Fibroblast of mammary gland (primary cell): Measurements from ENCODE around the gene PCDHA13.

ENCODE experiments used
- DNase-seq: peaks from one replicate; pipeline ENCODE4 v3.0.0-alpha.2; 2010; ENCODE audit warnings: low read depth
- H3K4me3 ChIP-seq: 2 replicates; pipeline ENCODE4 v1.5.1; 2011; ENCODE audit warnings: low read depth, mild to moderate bottlenecking, low read length, moderate library complexity; ENCODE audit not compliant: control insufficient read depth
- CTCF ChIP-seq: conservative IDR thresholded peaks from 2 replicates; pipeline ENCODE4 v1.5.1; 2011; ENCODE audit warnings: low read depth, low read length, inconsistent platforms; ENCODE audit not compliant: control insufficient read depth, insufficient read depth

The PCDHA13 gene

GRCh38 chr5:140883927-140884697, 2.2 kb downstream of the PCDHA13 start:
- no peak for TF ChIP-seq CTCF

GRCh38 chr5:140916325-140916724, 34.4 kb downstream of the PCDHA13 start:
- TF ChIP-seq CTCF, result no peak
- no peak overlapping the region for H3K4me3 ChIP-seq
- DNase-seq, result no peak

More at GRCh38 chr5:140883927-140884697, 2.2 kb downstream of the PCDHA13 start:
- H3K4me3 ChIP-seq, result no peak overlapping the region
- DNase-seq, result no peak

- no peak for DNase-seq
- H3K4me3 ChIP-seq, result no peak overlapping the region
- no peak for TF ChIP-seq CTCF
These were observed 41.7 kb downstream of the PCDHA13 start for GRCh38 chr5:140923601-140924000.

- no peak for TF ChIP-seq CTCF
- H3K4me3 ChIP-seq, result peak within 1 kb of the TSS; percentile 21
- DNase-seq, result no peak
These were observed 44.0 kb downstream of the PCDHA13 start, which contains the start of gene PCDHAC1 for GRCh38 chr5:140925806-140926442. PCDHAC1 (plus strand) TSS chr5:140926299; CDS start chr5:140926893, 594 bp downstream.

GRCh38 chr5:140926443-140927227, 44.7 kb downstream of the PCDHA13 start:
- DNase-seq, result peak; percentile 49
- peak overlapping the region; percentile 21 for H3K4me3 ChIP-seq
- no peak for TF ChIP-seq CTCF

GRCh38 chr5:140927228-140927573, 45.3 kb downstream of the PCDHA13 start:
- peak overlapping the region; percentile 21 for H3K4me3 ChIP-seq
- TF ChIP-seq CTCF, result no peak
- no peak for DNase-seq
